ENCODE data around the gene RPUSD3.

The RPUSD3 gene

GRCh38 chr3:9837701-9838582 lies 5.9 kb downstream of the RPUSD3 start:
- in situ Hi-C loops (cut with MboI; ENCODE audit: low sequenced_read_pairs) = no loop called here

GRCh38 chr3:9834520-9835380 lies 9.1 kb downstream of the RPUSD3 start:
- in situ Hi-C loops (cut with MboI; ENCODE audit: low sequenced_read_pairs) = no loop called here

GRCh38 chr3:9833078-9833477 lies 10.7 kb downstream of the RPUSD3 start:
- in situ Hi-C loops (cut with MboI; ENCODE audit: low sequenced_read_pairs) = no loop called here

GRCh38 chr3:9831253-9831652 lies 12.6 kb downstream of the RPUSD3 start:
- in situ Hi-C loops (cut with MboI; ENCODE audit: low sequenced_read_pairs) = no loop called here

- in situ Hi-C loops (cut with MboI; ENCODE audit: low sequenced_read_pairs) = no loop called here
These were observed 14.7 kb downstream of the RPUSD3 start for GRCh38 chr3:9828801-9829755.

- in situ Hi-C loops (cut with MboI; ENCODE audit: low sequenced_read_pairs) = no loop called here
These were observed 16.8 kb downstream of the RPUSD3 start for GRCh38 chr3:9826815-9827573.

- in situ Hi-C loops (cut with MboI; ENCODE audit: low sequenced_read_pairs) = no loop called here
These were observed 18.3 kb downstream of the RPUSD3 start for GRCh38 chr3:9825451-9826040.

GRCh38 chr3:9820946-9821345 lies 22.9 kb downstream of the RPUSD3 start:
- in situ Hi-C loops (cut with MboI; ENCODE audit: low sequenced_read_pairs) = no loop called here

GRCh38 chr3:9820543-9820942 lies 23.3 kb downstream of the RPUSD3 start:
- in situ Hi-C loops (cut with MboI; ENCODE audit: low sequenced_read_pairs) = no loop called here

GRCh38 chr3:9818666-9819335 lies 25.0 kb downstream of the RPUSD3 start:
- in situ Hi-C loops (cut with MboI; ENCODE audit: low sequenced_read_pairs) = no loop called here

- in situ Hi-C loops (cut with MboI; ENCODE audit: low sequenced_read_pairs) = no loop called here
These were observed 26.4 kb downstream of the RPUSD3 start for GRCh38 chr3:9817436-9817835.

GRCh38 chr3:9815986-9816385 lies 27.8 kb downstream of the RPUSD3 start:
- in situ Hi-C loops (cut with MboI; ENCODE audit: low sequenced_read_pairs) = no loop called here

GRCh38 chr3:9812870-9813483 lies 30.8 kb downstream of the RPUSD3 start:
- in situ Hi-C loops (cut with MboI; ENCODE audit: low sequenced_read_pairs) = no loop called here

- in situ Hi-C loops (cut with MboI; ENCODE audit: low sequenced_read_pairs) = no loop called here
These were observed 33.0 kb downstream of the RPUSD3 start for GRCh38 chr3:9810846-9811245.

- in situ Hi-C loops (cut with MboI; ENCODE audit: low sequenced_read_pairs) = no loop called here
These were observed 33.4 kb downstream of the RPUSD3 start for GRCh38 chr3:9810433-9810770.

- in situ Hi-C loops (cut with MboI; ENCODE audit: low sequenced_read_pairs) = no loop called here
These were observed 34.0 kb downstream of the RPUSD3 start, which contains the start of gene TTLL3 for GRCh38 chr3:9809615-9810432. TTLL3 (plus strand) TSS chr3:9810262; CDS start chr3:9810662, 400 bp downstream.

- in situ Hi-C loops (cut with MboI; ENCODE audit: low sequenced_read_pairs) = no loop called here
These were observed 34.6 kb downstream of the RPUSD3 start for GRCh38 chr3:9809239-9809614.
